Neuron (in vitro differentiated cells): Measurements from ENCODE around the gene ANKEF1.

Source experiments
- H2AFZ ChIP-seq: one replicate; pipeline ENCODE4 v1.6.1; 2013; ENCODE audit warnings: low read depth, mild to moderate bottlenecking, inconsistent platforms, low read length, moderate library complexity
- H3K27me3 ChIP-seq: one replicate; pipeline ENCODE4 v1.6.1; 2013; ENCODE audit warnings: low read length; ENCODE audit not compliant: insufficient read depth
- H3K36me3 ChIP-seq: one replicate; pipeline ENCODE4 v1.6.1; 2013; ENCODE audit warnings: low read length; ENCODE audit not compliant: insufficient read depth
- H3K4me1 ChIP-seq: one replicate; pipeline ENCODE4 v1.6.1; 2013; ENCODE audit warnings: low read length; ENCODE audit not compliant: insufficient read depth
- H3K4me3 ChIP-seq: 2 replicates; pipeline ENCODE4 v1.5.1; 2013; ENCODE audit warnings: mild to moderate bottlenecking, low read length, moderate library complexity
- H3K9me3 ChIP-seq: one replicate; pipeline ENCODE4 v1.6.1; 2013; ENCODE audit warnings: low read length

The ANKEF1 gene

GRCh38 chr20:10047427-10047826, 12.6 kb downstream of the ANKEF1 start:
- Histone ChIP-seq H3K9me3 (no peaks in the 10 kb centered on the region), H2AFZ (no peak overlapping the region), H3K4me3 (no peak overlapping the region), H3K27me3 (no peaks in the 10 kb centered on the region), H3K4me1 (no peaks in the 10 kb centered on the region), H3K36me3 (no peaks in the 10 kb centered on the region)

GRCh38 chr20:10051185-10051584, 16.4 kb downstream of the ANKEF1 start:
- no peaks in the 10 kb centered on the region for H3K9me3 ChIP-seq
- no peak overlapping the region for H2AFZ ChIP-seq
- H3K36me3 ChIP-seq: no peaks in the 10 kb centered on the region
- H3K4me1 ChIP-seq: no peaks in the 10 kb centered on the region
- no peaks in the 10 kb centered on the region for H3K27me3 ChIP-seq
- H3K4me3 ChIP-seq: no peak overlapping the region

- Histone ChIP-seq H3K4me1 (no peaks in the 10 kb centered on the region), H3K9me3 (no peaks in the 10 kb centered on the region), H3K4me3 (no peak overlapping the region), H3K36me3 (no peaks in the 10 kb centered on the region), H2AFZ (no peak overlapping the region), H3K27me3 (no peaks in the 10 kb centered on the region)
Measured at GRCh38 chr20:10059006-10059405, 24.2 kb downstream of the ANKEF1 start.

GRCh38 chr20:10060226-10060625, 25.4 kb downstream of the ANKEF1 start:
- no peaks in the 10 kb centered on the region for H3K27me3 ChIP-seq
- H3K9me3 ChIP-seq: no peaks in the 10 kb centered on the region
- H3K4me3 ChIP-seq: no peak overlapping the region
- H2AFZ ChIP-seq: no peak overlapping the region
- H3K4me1 ChIP-seq: no peaks in the 10 kb centered on the region
- H3K36me3 ChIP-seq: no peaks in the 10 kb centered on the region

- Histone ChIP-seq H3K4me3 (no peak overlapping the region), H3K4me1 (no peaks in the 10 kb centered on the region), H3K36me3 (no peaks in the 10 kb centered on the region), H3K9me3 (no peaks in the 10 kb centered on the region), H3K27me3 (no peaks in the 10 kb centered on the region), H2AFZ (no peak overlapping the region)
Measured at GRCh38 chr20:10061641-10062040, 26.9 kb downstream of the ANKEF1 start.

- Histone ChIP-seq H3K4me3 (no peak overlapping the region), H3K27me3 (no peaks in the 10 kb centered on the region), H3K4me1 (no peaks in the 10 kb centered on the region), H3K36me3 (no peaks in the 10 kb centered on the region), H3K9me3 (no peaks in the 10 kb centered on the region), H2AFZ (no peak overlapping the region)
Measured at GRCh38 chr20:10063482-10063881, 28.7 kb downstream of the ANKEF1 start.

GRCh38 chr20:10064611-10065010, 29.8 kb downstream of the ANKEF1 start:
- Histone ChIP-seq H3K9me3 (no peaks in the 10 kb centered on the region), H3K4me1 (no peaks in the 10 kb centered on the region), H3K36me3 (no peaks in the 10 kb centered on the region), H3K27me3 (no peaks in the 10 kb centered on the region), H2AFZ (no peak overlapping the region), H3K4me3 (no peak overlapping the region)

- Histone ChIP-seq H3K4me1 (no peaks in the 10 kb centered on the region), H3K36me3 (no peaks in the 10 kb centered on the region), H3K4me3 (no peak overlapping the region), H2AFZ (no peak overlapping the region), H3K9me3 (no peaks in the 10 kb centered on the region), H3K27me3 (no peaks in the 10 kb centered on the region)
Measured at GRCh38 chr20:10065154-10065833, 30.5 kb downstream of the ANKEF1 start.

GRCh38 chr20:10067321-10067720, 32.5 kb downstream of the ANKEF1 start:
- Histone ChIP-seq H3K4me1 (no peaks in the 10 kb centered on the region), H3K36me3 (no peaks in the 10 kb centered on the region), H3K4me3 (no peak overlapping the region), H2AFZ (no peak overlapping the region), H3K9me3 (no peaks in the 10 kb centered on the region), H3K27me3 (no peaks in the 10 kb centered on the region)

GRCh38 chr20:10074513-10074912, 39.7 kb downstream of the ANKEF1 start:
- H3K9me3 ChIP-seq: no peaks in the 10 kb centered on the region
- H3K27me3 ChIP-seq: no peaks in the 10 kb centered on the region
- H2AFZ ChIP-seq: no peak overlapping the region
- H3K4me3 ChIP-seq: no peak overlapping the region
- no peaks in the 10 kb centered on the region for H3K36me3 ChIP-seq
- H3K4me1 ChIP-seq: no peaks in the 10 kb centered on the region

- H3K36me3 ChIP-seq: no peaks in the 10 kb centered on the region
- no peaks in the 10 kb centered on the region for H3K27me3 ChIP-seq
- peaks cover 1% of the 10 kb centered on the region for H3K4me1 ChIP-seq
- H3K9me3 ChIP-seq: no peaks in the 10 kb centered on the region
- no peak overlapping the region for H3K4me3 ChIP-seq
- no peak overlapping the region for H2AFZ ChIP-seq
Measured at GRCh38 chr20:10075606-10076005, 40.8 kb downstream of the ANKEF1 start.

- no peak overlapping the region for H3K4me3 ChIP-seq
- H3K9me3 ChIP-seq: no peaks in the 10 kb centered on the region
- H3K27me3 ChIP-seq: no peaks in the 10 kb centered on the region
- no peaks in the 10 kb centered on the region for H3K36me3 ChIP-seq
- no peak overlapping the region for H2AFZ ChIP-seq
- H3K4me1 ChIP-seq: peaks cover 4% of the 10 kb centered on the region
Measured at GRCh38 chr20:10076126-10077080, 41.6 kb downstream of the ANKEF1 start.

- Histone ChIP-seq H3K9me3 (no peaks in the 10 kb centered on the region), H2AFZ (no peak overlapping the region), H3K4me3 (no peak overlapping the region), H3K4me1 (peaks cover 4% of the 10 kb centered on the region), H3K27me3 (no peaks in the 10 kb centered on the region), H3K36me3 (no peaks in the 10 kb centered on the region)
Measured at GRCh38 chr20:10077081-10077471, 42.3 kb downstream of the ANKEF1 start.
